ENCODE data around the gene ATP9B. TPM values are rescaled to one million over a fixed set of nuclear protein-coding genes. Genes with fewer than 3 reads are reported as not detected.

ATP9B gene
- total RNA-seq, 1 donor from 2014 or later = 16.2 TPM

DNA sequence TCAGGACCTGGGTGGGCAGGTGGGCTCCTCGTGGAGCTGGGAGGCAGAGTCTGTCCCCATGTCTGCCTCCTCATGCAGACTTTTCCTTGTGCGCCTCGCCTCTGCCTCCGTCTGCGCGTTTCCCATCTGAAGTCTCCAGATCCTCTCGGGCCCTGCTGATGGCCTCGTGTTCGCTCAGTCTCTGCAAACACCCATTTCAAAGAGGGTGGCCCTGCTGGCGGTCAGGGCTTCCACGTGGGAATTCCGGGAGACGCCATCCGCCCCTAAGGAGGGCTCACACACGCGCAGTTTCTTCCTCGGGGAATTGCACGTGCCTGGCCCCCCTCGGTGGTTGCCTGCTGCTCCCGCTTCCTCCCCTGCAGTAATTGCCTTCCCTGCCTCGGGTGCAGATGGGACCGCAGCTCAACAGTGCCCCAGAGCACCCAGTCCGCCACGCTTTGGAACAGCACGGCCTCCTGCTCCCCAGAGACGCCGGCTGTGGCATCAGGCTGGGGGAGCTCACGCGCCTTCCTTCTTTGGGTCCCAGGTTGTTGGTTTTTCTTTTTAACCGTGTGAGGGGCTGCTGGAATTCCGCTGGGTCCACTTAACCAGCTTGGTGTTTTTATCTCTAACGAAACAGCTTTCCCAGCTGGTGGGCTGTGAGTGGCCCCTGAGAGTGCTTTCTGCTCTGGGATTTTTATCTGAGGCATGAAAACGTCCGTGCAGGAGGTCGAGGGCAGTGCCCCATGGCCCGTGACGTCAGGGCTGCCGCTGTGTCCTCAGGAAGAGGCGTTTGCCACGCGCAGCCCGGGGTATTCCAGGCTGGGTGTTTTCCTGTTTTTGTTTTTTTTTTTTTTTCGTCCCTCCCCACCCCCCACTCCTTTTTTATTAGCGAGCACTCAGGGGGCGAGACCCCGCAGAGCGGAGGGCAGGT, 342.7 kb downstream of the ATP9B start:
- H3K36me3 ChIP-seq (ENCODE audit: control insufficient read depth, insufficient read depth, low read length) = no peaks in the 10 kb centered on the region
- TF ChIP-seq CTCF (IDR thresholded peaks at IDR 0.05; ENCODE audit: insufficient read depth, low read length, poor library complexity, severe bottlenecking) = no peak
- H3K27me3 ChIP-seq (ENCODE audit: control insufficient read depth, insufficient read depth, low read length) = peaks cover 8% of the 10 kb centered on the region
- DNase-seq (ENCODE audit: low read depth) = no peak
- no peak overlapping the region for H3K4me3 ChIP-seq (ENCODE audit: low read depth, low read length)

DNA sequence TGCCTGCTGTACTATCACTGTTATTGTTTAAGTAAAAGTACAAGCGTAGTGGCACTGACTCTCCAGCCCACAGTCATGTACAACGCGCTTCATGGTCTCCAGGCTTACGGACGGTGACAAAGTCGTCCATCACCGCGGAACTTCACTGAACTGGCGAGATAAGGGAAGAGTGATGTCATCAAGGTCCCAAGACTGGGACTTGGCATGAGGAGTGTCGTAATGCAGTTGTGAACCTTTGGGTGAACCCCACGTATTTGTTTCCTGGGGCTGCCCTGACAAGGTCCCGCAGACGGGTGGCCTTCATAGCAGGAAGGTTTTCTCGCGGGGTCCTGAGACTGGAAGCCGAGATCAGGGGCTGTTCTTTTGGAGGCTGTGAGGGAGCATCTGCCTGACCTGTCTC, 343.8 kb downstream of the ATP9B start:
- H3K27me3 ChIP-seq (ENCODE audit: control insufficient read depth, insufficient read depth, low read length) = peaks cover 8% of the 10 kb centered on the region
- no peaks in the 10 kb centered on the region for H3K36me3 ChIP-seq (ENCODE audit: control insufficient read depth, insufficient read depth, low read length)
- DNase-seq (ENCODE audit: low read depth) = no peak
- no peak overlapping the region for H3K4me3 ChIP-seq (ENCODE audit: low read depth, low read length)
- no peak for TF ChIP-seq CTCF (IDR thresholded peaks at IDR 0.05; ENCODE audit: insufficient read depth, low read length, poor library complexity, severe bottlenecking)

GRCh38 chr18:79413426-79413825, 344.2 kb downstream of the ATP9B start:
- no peak for DNase-seq (ENCODE audit: low read depth)
- TF ChIP-seq CTCF (IDR thresholded peaks at IDR 0.05; ENCODE audit: insufficient read depth, low read length, poor library complexity, severe bottlenecking) = no peak
- Histone ChIP-seq H3K27me3 (ENCODE audit: control insufficient read depth, insufficient read depth, low read length) (peaks cover 8% of the 10 kb centered on the region), H3K4me3 (ENCODE audit: low read depth, low read length) (no peak overlapping the region), H3K36me3 (ENCODE audit: control insufficient read depth, insufficient read depth, low read length) (no peaks in the 10 kb centered on the region)

DNA sequence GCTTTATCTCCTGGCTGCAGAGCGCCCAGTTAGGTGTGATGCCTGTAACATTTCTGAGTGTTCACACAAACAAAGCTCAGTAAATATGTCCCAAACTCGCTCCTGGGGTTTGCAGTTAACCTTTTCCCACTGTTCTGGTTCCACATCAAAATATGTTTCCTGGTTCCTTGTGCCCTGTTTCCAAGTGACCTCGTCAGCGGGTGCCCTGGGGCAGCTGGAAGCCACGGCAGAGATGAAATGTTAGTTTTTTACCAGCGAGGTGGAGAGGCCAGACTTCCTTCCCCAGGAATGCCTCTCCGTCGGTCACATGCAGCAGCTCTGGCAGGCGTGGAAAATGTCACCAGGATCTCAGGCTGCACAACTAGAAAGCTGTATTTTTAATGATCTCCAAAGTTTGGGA, 344.7 kb downstream of the ATP9B start:
- no peak for DNase-seq (ENCODE audit: low read depth)
- no peak overlapping the region for H3K4me3 ChIP-seq (ENCODE audit: low read depth, low read length)
- H3K27me3 ChIP-seq (ENCODE audit: control insufficient read depth, insufficient read depth, low read length) = peaks cover 8% of the 10 kb centered on the region
- H3K36me3 ChIP-seq (ENCODE audit: control insufficient read depth, insufficient read depth, low read length) = no peaks in the 10 kb centered on the region
- no peak for TF ChIP-seq CTCF (IDR thresholded peaks at IDR 0.05; ENCODE audit: insufficient read depth, low read length, poor library complexity, severe bottlenecking)

- H3K27me3 ChIP-seq (ENCODE audit: control insufficient read depth, insufficient read depth, low read length) = peaks cover 8% of the 10 kb centered on the region
- no peak for DNase-seq (ENCODE audit: low read depth)
- TF ChIP-seq CTCF (IDR thresholded peaks at IDR 0.05; ENCODE audit: insufficient read depth, low read length, poor library complexity, severe bottlenecking) = no peak
- no peak overlapping the region for H3K4me3 ChIP-seq (ENCODE audit: low read depth, low read length)
- H3K36me3 ChIP-seq (ENCODE audit: control insufficient read depth, insufficient read depth, low read length) = no peaks in the 10 kb centered on the region
Observed at GRCh38 chr18:79416022-79416676, 347.0 kb downstream of the ATP9B start.
